GM19238 (cell line): ENCODE measurements around the gene ZNF438.

ENCODE experiments used
- DNase-seq: peaks from one replicate; pipeline ENCODE4 v3.0.0; 2011; ENCODE audit warnings: low spot score; ENCODE audit not compliant: insufficient read length

ZNF438 gene

GRCh38 chr10:30849231-30850035 is 182.2 kb downstream of the ZNF438 start:
- no peak for DNase-seq

- no peak for DNase-seq
These were observed 183.2 kb downstream of the ZNF438 start for GRCh38 chr10:30848396-30849032.

- no peak for DNase-seq
These were observed 184.0 kb downstream of the ZNF438 start for GRCh38 chr10:30847642-30848041.

- no peak for DNase-seq
These were observed 184.5 kb downstream of the ZNF438 start for GRCh38 chr10:30847199-30847598.

- no peak for DNase-seq
These were observed 185.0 kb downstream of the ZNF438 start for GRCh38 chr10:30846710-30847109.

- DNase-seq, result no peak
These were observed 188.8 kb downstream of the ZNF438 start for GRCh38 chr10:30842894-30843293.

- DNase-seq, result no peak
These were observed 189.5 kb downstream of the ZNF438 start for GRCh38 chr10:30842185-30842584.

- DNase-seq, result no peak
These were observed 191.1 kb downstream of the ZNF438 start for GRCh38 chr10:30840395-30841050.

- DNase-seq, result no peak
These were observed 192.0 kb downstream of the ZNF438 start for GRCh38 chr10:30839652-30840051.

- no peak for DNase-seq
These were observed 195.3 kb downstream of the ZNF438 start for GRCh38 chr10:30836406-30836805.

GRCh38 chr10:30835146-30835545 is 196.5 kb downstream of the ZNF438 start:
- no peak for DNase-seq

- DNase-seq, result no peak
These were observed 197.0 kb downstream of the ZNF438 start for GRCh38 chr10:30834651-30835050.

- DNase-seq, result no peak
These were observed 197.5 kb downstream of the ZNF438 start for GRCh38 chr10:30834153-30834552.

- no peak for DNase-seq
These were observed 198.1 kb downstream of the ZNF438 start for GRCh38 chr10:30833628-30833970.

GRCh38 chr10:30832749-30833627 is 198.7 kb downstream of the ZNF438 start:
- no peak for DNase-seq

GRCh38 chr10:30832001-30832748 is 199.5 kb downstream of the ZNF438 start:
- DNase-seq, result no peak

GRCh38 chr10:30831426-30831825 is 200.2 kb downstream of the ZNF438 start:
- DNase-seq, result no peak

GRCh38 chr10:30830315-30831230 is 201.1 kb downstream of the ZNF438 start:
- no peak for DNase-seq

- DNase-seq, result no peak
These were observed 201.8 kb downstream of the ZNF438 start for GRCh38 chr10:30829901-30830300.

- no peak for DNase-seq
These were observed 203.0 kb downstream of the ZNF438 start for GRCh38 chr10:30828680-30829079.
